ENCODE results near the gene PRDM15. TPM values are rescaled to one million over a fixed set of nuclear protein-coding genes. Genes with fewer than 3 reads are reported as not detected.

Gene PRDM15
- total and polyA plus RNA-seq, 2 experiments from 2014 or later: 3.0 to 10.6 TPM

DNA sequence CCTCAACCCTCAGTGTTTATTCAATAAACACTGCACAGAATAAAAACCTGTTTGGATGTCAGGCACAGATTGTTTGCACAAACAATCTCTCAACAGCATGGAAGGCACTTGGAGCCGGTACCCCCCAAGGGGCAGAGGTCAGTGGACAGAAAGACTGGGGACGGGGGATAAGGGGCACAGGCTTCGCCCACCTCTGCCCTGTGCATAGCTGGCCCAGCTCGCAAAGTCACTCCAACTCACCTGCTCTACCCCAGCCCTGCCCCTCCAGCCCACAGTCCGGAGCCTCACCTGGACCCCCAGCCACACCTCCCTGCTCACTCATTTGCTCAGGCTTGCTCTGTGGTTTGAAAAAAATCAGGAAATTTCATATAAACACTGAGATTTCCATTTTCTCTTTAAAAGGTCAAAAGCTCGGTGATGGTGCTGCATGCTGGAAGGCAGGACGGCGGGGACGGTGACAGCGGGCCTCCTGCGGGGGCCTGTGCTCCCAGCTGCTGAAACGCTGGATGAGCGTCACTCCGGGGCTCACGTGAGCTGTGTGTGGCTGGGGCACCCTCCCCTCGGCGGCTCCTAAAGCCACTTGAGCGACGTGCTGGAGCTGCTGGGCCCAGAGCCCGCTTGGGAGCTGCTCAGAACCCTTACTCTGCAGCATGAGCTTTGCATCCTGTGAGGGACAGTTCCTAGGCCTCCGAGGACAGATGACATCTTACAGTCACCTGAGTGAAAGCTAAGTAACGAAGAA is 54.5 kb downstream of the PRDM15 start (continued):
- TF ChIP-seq, protein P1, sequence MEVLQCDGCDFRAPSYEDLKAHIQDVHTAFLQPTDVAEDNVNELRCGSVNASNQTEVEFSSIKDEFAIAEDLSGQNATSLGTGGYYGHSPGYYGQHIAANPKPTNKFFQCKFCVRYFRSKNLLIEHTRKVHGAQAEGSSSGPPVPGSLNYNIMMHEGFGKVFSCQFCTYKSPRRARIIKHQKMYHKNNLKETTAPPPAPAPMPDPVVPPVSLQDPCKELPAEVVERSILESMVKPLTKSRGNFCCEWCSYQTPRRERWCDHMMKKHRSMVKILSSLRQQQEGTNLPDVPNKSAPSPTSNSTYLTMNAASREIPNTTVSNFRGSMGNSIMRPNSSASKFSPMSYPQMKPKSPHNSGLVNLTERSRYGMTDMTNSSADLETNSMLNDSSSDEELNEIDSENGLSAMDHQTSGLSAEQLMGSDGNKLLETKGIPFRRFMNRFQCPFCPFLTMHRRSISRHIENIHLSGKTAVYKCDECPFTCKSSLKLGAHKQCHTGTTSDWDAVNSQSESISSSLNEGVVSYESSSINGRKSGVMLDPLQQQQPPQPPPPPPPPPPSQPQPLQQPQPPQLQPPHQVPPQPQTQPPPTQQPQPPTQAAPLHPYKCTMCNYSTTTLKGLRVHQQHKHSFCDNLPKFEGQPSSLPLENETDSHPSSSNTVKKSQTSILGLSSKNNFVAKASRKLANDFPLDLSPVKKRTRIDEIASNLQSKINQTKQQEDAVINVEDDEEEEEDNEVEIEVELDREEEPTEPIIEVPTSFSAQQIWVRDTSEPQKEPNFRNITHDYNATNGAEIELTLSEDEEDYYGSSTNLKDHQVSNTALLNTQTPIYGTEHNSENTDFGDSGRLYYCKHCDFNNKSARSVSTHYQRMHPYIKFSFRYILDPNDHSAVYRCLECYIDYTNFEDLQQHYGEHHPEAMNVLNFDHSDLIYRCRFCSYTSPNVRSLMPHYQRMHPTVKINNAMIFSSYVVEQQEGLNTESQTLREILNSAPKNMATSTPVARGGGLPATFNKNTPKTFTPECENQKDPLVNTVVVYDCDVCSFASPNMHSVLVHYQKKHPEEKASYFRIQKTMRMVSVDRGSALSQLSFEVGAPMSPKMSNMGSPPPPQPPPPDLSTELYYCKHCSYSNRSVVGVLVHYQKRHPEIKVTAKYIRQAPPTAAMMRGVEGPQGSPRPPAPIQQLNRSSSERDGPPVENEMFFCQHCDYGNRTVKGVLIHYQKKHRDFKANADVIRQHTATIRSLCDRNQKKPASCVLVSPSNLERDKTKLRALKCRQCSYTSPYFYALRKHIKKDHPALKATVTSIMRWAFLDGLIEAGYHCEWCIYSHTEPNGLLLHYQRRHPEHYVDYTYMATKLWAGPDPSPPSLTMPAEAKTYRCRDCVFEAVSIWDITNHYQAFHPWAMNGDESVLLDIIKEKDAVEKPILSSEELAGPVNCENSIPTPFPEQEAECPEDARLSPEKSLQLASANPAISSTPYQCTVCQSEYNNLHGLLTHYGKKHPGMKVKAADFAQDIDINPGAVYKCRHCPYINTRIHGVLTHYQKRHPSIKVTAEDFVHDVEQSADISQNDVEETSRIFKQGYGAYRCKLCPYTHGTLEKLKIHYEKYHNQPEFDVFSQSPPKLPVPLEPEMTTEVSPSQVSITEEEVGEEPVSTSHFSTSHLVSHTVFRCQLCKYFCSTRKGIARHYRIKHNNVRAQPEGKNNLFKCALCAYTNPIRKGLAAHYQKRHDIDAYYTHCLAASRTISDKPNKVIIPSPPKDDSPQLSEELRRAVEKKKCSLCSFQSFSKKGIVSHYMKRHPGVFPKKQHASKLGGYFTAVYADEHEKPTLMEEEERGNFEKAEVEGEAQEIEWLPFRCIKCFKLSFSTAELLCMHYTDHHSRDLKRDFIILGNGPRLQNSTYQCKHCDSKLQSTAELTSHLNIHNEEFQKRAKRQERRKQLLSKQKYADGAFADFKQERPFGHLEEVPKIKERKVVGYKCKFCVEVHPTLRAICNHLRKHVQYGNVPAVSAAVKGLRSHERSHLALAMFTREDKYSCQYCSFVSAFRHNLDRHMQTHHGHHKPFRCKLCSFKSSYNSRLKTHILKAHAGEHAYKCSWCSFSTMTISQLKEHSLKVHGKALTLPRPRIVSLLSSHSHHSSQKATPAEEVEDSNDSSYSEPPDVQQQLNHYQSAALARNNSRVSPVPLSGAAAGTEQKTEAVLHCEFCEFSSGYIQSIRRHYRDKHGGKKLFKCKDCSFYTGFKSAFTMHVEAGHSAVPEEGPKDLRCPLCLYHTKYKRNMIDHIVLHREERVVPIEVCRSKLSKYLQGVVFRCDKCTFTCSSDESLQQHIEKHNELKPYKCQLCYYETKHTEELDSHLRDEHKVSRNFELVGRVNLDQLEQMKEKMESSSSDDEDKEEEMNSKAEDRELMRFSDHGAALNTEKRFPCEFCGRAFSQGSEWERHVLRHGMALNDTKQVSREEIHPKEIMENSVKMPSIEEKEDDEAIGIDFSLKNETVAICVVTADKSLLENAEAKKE (CRISPR knock-in tag; IDR thresholded peaks at IDR 0.05): no peak

DNA sequence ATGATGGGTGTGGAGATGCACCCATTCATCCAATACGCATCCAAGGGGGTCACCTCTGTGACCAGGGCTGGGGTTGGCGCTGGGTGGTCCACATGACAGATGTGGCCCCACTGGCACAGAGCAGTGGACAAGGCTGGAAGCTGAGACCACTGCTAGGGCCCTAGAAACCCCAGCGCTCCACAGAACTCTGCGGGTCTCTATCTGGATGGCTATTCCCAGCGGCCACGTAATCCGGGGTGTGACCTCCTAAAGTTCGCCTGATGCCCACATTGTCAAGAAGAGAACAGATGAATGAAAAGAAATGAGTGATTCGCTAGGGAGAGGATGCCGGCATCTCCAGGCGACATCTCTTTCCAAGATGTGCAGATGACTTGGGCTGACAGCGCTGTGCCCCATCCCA is 55.2 kb downstream of the PRDM15 start:
- Histone ChIP-seq H3K79me2 (replicated peaks; ENCODE audit: insufficient read depth) (no peaks in the 10 kb centered on the region), H4K20me1 (replicated peaks; ENCODE audit: insufficient read depth) (no peaks in the 10 kb centered on the region; the same call in 1 of the 2 replicates), H2AFZ (no peak overlapping the region), H3K27me3 (ENCODE audit: insufficient read depth) (no peaks in the 10 kb centered on the region), H3K4me1 (ENCODE audit: insufficient read depth) (no peaks in the 10 kb centered on the region), H3K9me2 (ENCODE audit: insufficient read depth) (no peaks in the 10 kb centered on the region), H3K27ac (ENCODE audit: low read depth) (no peak overlapping the region), H3K4me3 (no peak overlapping the region), H3F3A (replicated peaks; ENCODE audit: low read depth) (no peaks in the 10 kb centered on the region), H3K36me3 (ENCODE audit: insufficient read depth) (no peaks in the 10 kb centered on the region), H3K4me2 (no peak overlapping the region)
- Mint-ChIP-seq H3K9me3 (no peaks in the 10 kb centered on the region), H3K27me3 (ENCODE audit: insufficient read depth, low read depth, poor library complexity) (peaks cover 2% of the 10 kb centered on the region), H3K27ac (no peak overlapping the region), H3K36me3 (ENCODE audit: low read depth) (no peaks in the 10 kb centered on the region; the same call in 2 of the 3 replicates), H3K4me3 (no peak overlapping the region), H3K4me1 (peaks cover 7% of the 10 kb centered on the region)
- DNase-seq (ENCODE audit: low spot score) (no peak), ATAC-seq (no peak)
- TF ChIP-seq, protein P1 (CRISPR knock-in tag; IDR thresholded peaks at IDR 0.05): no peak
- TF ChIP-seq POLR2AphosphoS5 (IDR thresholded peaks at IDR 0.05; ENCODE audit: low read depth) (no peak), ZNF331 (CRISPR knock-in tag; IDR thresholded peaks at IDR 0.05; ENCODE audit: low read depth) (no peak), NANOG (IDR thresholded peaks at IDR 0.05; ENCODE audit: borderline replicate concordance) (no peak)
- TF ChIP-seq, protein P2, sequence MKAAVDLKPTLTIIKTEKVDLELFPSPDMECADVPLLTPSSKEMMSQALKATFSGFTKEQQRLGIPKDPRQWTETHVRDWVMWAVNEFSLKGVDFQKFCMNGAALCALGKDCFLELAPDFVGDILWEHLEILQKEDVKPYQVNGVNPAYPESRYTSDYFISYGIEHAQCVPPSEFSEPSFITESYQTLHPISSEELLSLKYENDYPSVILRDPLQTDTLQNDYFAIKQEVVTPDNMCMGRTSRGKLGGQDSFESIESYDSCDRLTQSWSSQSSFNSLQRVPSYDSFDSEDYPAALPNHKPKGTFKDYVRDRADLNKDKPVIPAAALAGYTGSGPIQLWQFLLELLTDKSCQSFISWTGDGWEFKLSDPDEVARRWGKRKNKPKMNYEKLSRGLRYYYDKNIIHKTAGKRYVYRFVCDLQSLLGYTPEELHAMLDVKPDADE (IDR thresholded peaks at IDR 0.05): no peak

All from GM23338 (cell line).